ENCODE data around the gene GRIN1.

Gene GRIN1

DNA sequence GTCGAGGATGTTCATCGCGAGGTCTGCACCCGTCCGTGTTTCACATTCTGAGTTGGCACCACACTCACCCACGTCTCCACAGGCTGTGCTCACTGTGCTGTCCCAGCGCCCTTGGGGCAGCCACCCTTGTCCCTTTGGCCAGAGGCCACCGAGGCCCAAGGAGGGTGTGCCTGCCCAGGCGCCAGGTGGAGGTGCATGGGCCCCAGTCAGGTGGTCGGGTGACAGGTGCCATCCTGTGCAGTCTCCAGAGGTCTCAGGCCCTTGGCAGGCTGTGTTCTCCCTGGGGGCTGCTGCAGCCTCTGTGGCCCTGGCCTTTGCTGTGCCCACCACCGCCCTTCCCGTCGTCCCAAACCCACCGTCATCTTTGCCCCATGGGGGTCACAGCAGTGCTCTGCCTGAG, 39.7 kb upstream of the GRIN1 start:
- no peak for TF ChIP-seq CTCF (IDR thresholded peaks at IDR 0.05; ENCODE audit: low read depth, low read length, missing control alignments)
- DNase-seq (ENCODE audit: low read depth), result no peak
- in situ Hi-C loops (cut with HindIII; ENCODE audit: low sequenced_read_pairs), result no loop called here
- no peak overlapping the region for H3K4me3 ChIP-seq (ENCODE audit: low read depth, low read length)

GRCh38 chr9:137103206-137103999, 35.6 kb upstream of the GRIN1 start:
- in situ Hi-C loops (cut with HindIII; ENCODE audit: low sequenced_read_pairs), result no loop called here
- TF ChIP-seq CTCF (IDR thresholded peaks at IDR 0.05; ENCODE audit: low read depth, low read length, missing control alignments), result no peak
- DNase-seq (ENCODE audit: low read depth), result no peak
- H3K4me3 ChIP-seq (ENCODE audit: low read depth, low read length), result no peak overlapping the region

DNA sequence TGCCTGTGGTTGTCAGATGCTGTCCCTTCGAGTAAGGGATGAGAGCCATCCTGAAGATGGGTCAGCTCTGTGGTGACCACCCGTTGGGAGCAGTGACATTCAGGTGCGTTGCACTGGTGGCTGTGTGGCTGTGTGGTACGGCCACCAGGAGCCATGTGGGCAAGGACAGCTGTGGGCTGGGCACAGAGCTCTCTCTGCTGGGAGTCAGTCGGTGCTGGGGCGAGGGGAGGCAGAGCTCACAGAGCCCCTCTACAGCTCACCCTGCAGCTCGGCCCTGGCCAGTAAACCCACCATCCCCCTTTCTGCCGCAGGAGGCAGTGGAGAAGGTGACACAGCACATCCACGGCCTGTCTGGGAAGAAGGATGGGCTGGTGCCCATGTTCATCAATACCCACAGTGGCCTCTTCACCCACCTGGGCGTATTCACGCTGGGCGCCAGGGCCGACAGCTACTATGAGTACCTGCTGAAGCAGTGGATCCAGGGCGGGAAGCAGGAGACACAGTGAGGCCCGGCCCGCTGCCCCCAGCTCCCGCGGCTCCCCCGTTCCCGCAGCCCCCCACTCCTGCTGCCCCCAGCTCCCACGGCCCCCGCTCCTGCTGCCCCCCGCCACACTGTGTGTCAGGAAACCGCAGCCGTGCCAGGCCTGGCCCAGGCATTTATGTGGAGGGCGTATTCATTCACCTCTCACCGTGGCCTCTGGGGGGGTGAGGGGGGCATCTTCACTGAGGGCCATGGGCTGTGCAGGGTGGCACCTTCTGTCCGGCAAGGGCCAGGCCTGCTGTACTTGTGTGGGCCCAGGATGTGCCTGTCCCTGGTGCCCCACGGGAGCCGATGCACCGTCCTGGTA, 32.9 kb upstream of the GRIN1 start:
- TF ChIP-seq CTCF (IDR thresholded peaks at IDR 0.05; ENCODE audit: low read depth, low read length, missing control alignments), result no peak
- no peak for DNase-seq (ENCODE audit: low read depth)
- in situ Hi-C loops (cut with HindIII; ENCODE audit: low sequenced_read_pairs), result no loop called here
- no peak overlapping the region for H3K4me3 ChIP-seq (ENCODE audit: low read depth, low read length)

- H3K4me3 ChIP-seq (ENCODE audit: low read depth, low read length), result no peak overlapping the region
- DNase-seq (ENCODE audit: low read depth), result no peak
- in situ Hi-C loops (cut with HindIII; ENCODE audit: low sequenced_read_pairs), result no loop called here
- TF ChIP-seq CTCF (IDR thresholded peaks at IDR 0.05; ENCODE audit: low read depth, low read length, missing control alignments), result no peak
These were observed 32.2 kb upstream of the GRIN1 start for GRCh38 chr9:137106662-137107250.

DNA sequence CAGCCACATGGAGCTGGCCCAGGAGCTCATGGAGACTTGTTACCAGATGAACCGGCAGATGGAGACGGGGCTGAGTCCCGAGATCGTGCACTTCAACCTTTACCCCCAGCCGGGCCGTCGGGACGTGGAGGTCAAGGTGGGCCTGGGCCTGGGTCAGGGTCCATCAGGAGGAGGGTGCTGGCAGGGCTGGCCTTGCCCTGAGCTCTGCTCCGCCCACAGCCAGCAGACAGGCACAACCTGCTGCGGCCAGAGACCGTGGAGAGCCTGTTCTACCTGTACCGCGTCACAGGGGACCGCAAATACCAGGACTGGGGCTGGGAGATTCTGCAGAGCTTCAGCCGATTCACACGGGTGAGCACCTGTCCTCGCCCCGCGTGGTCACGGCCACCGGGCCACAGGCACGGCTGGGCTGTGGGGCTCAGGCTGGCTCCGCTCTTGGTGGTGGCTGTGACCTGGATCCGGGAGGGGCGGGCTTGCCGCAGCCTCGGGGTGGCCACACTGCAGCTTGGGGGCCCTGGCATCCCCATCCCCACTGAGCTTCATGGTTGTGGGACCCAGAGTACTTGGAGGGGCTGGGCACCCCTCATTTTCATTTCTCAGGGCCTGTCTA, 31.5 kb upstream of the GRIN1 start:
- TF ChIP-seq CTCF (IDR thresholded peaks at IDR 0.05; ENCODE audit: low read depth, low read length, missing control alignments), result no peak
- in situ Hi-C loops (cut with HindIII; ENCODE audit: low sequenced_read_pairs), result no loop called here
- no peak for DNase-seq (ENCODE audit: low read depth)
- no peak overlapping the region for H3K4me3 ChIP-seq (ENCODE audit: low read depth, low read length)

DNA sequence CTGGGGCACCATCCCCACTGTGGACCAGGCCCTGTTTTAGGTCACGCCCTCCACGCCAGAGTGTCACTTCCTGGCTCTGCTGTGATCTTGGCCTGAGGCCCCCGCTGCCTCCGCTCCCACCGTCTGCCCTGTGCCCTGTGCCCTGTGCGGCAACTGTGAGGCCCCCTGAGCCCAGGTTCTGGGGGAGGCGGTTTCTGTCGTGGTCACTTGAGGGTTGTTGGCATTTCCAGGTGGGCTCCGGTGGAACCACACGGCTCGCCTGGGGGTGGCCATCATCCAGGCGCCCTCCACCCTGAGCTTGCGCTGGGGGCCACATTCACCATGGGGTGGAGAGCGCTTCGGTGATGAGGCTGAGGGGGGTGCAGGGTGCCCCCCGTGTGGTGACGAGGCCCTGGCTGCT, 31.0 kb upstream of the GRIN1 start:
- no peak overlapping the region for H3K4me3 ChIP-seq (ENCODE audit: low read depth, low read length)
- TF ChIP-seq CTCF (IDR thresholded peaks at IDR 0.05; ENCODE audit: low read depth, low read length, missing control alignments), result no peak
- in situ Hi-C loops (cut with HindIII; ENCODE audit: low sequenced_read_pairs), result no loop called here
- DNase-seq (ENCODE audit: low read depth), result no peak
